ENCODE data around the gene VCX3A.
"Not testable (repeated sequence)": the region's sequence is repeated elsewhere in the genome, so short reads cannot be mapped to it uniquely, and the experiment has no call there.

The VCX3A gene

GRCh38 chrX:6535018-6535417 lies at the start of gene VCX3A:
Gene VCX3A (minus strand): TSS chrX:6535118. CDS start chrX:6534497, 621 bp downstream.
- not testable (repeated sequence) for DNase-seq

GRCh38 chrX:6574762-6575161 lies 39.8 kb upstream of the VCX3A start:
- no peak for DNase-seq

DNA sequence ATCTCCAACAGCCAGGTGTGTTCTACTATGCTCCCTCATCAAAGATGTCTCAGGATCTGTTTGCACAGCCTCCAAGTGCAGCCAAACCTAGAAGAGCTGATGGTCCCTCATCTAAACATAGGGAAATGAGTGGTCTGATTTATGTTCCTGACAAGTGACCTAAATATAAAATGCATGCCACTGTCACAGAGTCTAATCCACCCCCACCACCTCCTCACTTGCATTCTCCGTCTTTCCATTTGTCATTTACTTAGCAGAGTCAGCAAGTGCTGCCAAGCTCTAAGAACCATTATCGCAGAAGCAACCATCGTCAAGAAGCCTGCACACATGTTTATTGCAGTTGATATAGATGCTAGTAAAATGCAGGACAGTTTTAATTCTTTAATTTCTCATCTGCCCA lies 33.1 kb upstream of the VCX3A start:
- no peak for DNase-seq

DNA sequence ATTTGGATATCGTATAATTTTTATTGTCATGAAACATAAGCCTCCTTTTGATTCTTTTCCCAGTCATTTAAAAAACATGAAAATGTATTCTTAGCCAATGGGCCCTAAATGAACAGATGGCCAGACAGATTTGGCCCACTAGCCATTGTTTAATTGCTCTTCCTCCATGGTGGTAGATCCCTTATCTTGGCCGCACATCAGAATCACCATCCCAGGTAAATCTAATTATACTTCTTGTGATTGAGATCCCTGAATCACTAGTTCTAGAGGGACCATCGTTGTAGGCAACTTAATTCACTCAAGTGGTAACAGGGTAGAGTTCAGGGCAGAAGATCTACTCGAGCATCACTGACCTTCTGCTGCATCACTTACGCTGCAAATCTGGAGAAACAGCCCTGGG lies 24.1 kb upstream of the VCX3A start:
- no peak for DNase-seq

- no peak for DNase-seq
These were observed 22.8 kb upstream of the VCX3A start for GRCh38 chrX:6557690-6558089.

GRCh38 chrX:6550999-6551398 lies 16.1 kb upstream of the VCX3A start:
- DNase-seq, result no peak

DNA sequence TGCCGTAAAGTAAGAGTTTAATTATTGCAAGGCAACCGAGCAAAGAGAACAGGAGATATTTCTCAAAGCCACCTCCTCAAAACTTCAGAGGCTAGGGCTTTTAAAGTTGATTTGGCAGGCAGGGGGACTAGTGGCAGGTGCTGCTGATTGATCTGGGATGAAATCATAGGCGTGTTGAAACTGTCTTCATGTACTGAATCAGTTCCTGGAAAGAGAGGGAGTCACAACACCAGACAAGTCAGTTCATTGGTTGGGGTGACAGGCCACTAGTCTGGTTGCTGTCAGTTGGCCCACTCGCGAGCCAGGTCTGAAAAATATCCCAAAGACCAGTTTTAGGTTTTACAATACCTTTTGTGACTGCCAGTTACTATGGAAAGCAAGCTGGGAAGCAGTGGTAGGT lies 10.8 kb upstream of the VCX3A start:
- no peak for DNase-seq

DNA sequence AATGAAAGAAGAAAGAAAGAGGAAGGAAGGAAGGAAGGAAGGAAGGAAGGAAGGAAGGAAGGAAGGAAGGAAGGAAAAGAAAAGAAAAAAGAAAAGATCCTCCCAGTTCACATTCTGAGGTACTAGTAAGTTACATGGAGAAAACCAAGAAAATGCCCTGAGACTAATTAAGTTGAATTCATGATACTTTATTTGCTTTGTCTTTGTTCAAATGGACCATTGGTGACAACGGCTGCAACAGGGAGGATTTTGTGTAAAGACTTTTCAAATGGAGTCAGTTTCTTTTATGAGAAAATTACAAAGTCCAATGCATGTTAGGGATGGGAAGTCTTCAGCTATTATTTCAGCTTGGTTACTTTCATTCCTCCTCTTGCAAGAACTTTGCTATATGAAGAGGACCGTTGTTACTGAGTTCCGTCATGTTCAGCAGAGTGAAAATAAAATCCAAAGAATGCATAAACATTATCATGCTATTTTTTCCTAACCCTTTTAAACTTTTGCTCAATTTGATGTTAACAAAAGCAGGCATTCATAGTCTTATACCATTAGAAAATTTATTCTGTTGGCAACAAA lies 8.3 kb downstream of the VCX3A start:
- no peak for DNase-seq

DNA sequence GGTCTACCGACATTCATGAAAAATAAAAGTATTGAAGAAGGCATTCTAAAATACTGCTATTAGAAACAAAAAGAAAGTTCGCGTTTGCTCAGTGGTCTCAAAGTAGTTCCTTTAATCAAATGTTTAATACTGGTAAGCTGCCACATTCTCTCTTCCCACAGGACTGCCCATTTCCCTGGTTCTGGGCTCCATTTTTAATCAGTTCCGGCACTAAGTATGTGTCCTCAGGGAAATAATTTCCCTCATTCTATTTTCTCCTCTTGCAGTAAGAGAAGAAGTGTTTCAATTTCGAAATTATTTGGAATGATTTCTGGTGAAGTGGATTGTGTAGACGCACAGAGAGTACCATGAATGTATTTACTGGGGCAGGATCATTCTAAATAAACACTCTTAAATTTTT lies 17.5 kb downstream of the VCX3A start:
- DNase-seq, result no peak

- no peak for DNase-seq
These were observed 28.5 kb downstream of the VCX3A start for GRCh38 chrX:6506444-6506843.

DNA sequence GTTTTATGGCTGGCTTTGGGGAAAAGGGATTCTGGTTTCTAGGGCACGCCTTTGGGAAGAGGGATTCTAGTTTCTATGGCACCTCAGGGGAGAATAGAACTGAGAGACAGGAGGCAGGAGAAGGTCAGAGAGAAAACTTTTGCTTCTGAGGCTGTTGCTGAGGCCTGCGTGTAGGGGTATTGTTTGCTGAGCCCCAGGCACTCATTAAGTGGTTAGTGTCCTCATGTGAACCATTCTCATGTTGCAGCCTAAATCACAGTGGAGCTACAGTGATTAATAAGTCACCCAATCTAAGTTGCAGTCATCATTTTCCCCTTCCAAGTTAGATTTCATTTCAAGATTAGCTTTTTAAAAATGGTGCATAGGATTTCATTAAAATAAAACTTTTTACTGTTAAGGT lies 29.0 kb downstream of the VCX3A start:
- DNase-seq, result no peak

- no peak for DNase-seq
These were observed 34.2 kb downstream of the VCX3A start for GRCh38 chrX:6500719-6501118.

DNA sequence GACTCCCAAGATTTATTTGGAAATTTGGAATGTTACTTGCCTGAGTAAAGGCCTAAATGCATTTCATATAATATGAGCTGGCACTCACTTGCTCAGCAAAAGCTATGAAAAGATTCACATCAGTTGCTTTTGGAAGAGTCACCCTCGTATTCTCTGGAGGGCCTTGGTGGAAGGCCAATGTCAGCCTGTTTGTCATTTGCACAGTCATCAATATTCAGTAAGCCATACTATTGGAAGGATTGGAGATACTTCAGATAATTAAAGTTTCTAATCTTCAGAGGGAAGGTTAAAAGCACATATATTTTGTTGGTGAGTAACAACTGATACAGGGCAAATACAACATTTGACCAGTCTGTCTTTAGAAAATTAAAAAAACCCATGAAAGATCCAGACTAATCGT lies 36.6 kb downstream of the VCX3A start:
- no peak for DNase-seq
